GM21717 (cell line): ENCODE results near the gene MPST.

Experiments
- ATAC-seq: cut with Tn5 transposase; IDR thresholded peaks from one replicate; pipeline ENCODE4 v1.9.1; 2021; ENCODE audit warnings: mild to moderate bottlenecking, moderate library complexity; ENCODE audit not compliant: unreplicated experiment

MPST gene

DNA sequence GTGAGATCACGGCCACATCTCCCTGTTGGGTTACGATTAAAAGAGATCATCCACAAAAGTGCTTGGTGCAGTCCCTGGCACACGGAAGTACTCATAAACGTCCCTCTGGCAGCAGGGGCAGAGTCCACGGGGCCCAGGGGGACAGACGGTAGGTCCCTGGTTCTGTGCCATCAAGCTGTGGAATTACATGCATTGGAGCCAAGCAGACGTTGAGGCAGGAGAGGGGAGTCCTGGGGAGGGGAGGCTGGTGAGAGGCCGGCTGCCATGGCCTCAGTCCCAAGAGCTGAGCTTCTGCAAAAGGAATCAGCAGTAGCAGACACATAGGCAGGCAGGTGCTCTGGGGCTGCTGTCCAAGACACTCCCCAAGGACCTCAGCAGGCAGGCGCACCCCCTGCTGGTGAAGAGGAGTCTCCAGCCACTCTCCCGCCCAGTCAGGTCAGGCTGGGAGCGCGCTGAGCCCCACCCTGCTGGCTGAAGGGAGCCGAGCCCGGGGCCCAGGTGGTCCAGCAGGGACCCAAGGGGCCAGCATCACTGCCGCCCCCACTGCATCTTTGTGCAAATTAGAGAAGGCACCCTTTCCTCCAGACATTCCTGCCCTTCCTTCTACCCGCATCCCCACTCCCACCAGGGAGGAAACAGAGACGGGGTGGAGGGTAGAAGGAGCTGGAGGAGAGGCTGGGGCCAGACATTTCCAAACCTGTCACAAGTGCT is 24.4 kb downstream of the MPST start:
- no peak for ATAC-seq

- no peak for ATAC-seq
Measured at GRCh38 chr22:37044634-37045625, 25.4 kb downstream of the MPST start.

DNA sequence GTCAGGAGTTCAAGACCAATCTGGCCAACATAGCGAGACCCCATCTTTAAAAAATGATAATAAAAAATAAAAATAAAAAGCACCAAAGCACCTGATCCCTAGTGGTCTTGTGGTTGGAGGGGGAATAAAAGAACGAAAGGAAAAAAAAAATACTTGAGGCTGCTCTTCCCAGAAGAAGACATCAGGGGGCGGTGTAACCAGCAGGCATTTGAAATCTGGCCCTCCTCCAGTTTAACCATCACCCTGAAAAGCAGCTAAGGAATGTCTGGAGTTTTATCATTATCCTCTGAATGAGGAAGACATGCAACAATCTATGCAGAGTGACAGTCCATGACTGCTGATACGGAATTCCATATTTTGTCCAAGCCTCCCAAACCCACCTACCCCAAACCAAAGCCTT is 26.4 kb downstream of the MPST start:
- no peak for ATAC-seq

- ATAC-seq, result no peak
Measured at GRCh38 chr22:37046589-37046988, 27.0 kb downstream of the MPST start.

DNA sequence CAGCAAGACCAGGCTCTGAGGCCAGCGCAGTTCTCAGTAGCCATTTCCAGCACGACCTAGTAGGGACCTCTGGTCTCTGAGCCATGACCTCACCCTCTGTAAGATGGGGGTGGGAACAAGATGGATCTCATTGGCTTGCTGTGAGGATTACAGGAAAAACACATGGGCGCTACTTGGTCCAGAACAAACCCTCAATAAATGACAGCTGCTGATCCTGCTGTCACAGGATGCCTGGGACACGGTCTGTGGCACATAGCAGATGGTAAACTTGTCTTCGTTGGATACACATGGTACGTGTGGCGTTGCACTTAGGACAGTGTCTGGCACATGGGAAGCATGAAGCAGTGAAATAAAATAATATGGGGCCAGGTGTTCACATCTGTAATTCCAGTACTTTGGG is 27.5 kb downstream of the MPST start:
- ATAC-seq, result no peak

DNA sequence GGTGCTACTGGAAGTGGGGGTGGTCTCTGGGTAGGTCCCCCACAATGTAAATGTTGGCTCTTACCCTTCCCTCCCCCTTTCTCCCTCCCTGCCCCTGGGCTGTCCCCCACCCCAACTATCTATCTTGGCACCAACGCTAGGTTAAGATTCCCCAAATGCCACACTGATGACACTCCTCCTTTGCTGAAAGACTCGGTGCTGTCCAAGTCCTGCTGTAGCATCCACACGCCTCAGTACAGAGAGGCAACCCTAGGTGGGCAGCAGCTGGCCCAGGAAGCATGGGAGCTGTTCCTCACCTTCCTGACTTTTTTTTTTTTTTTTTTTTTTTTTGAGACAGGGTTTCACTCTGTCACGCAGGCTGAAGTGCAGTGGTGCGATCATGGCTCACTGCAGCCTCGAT is 28.6 kb downstream of the MPST start:
- no peak for ATAC-seq

DNA sequence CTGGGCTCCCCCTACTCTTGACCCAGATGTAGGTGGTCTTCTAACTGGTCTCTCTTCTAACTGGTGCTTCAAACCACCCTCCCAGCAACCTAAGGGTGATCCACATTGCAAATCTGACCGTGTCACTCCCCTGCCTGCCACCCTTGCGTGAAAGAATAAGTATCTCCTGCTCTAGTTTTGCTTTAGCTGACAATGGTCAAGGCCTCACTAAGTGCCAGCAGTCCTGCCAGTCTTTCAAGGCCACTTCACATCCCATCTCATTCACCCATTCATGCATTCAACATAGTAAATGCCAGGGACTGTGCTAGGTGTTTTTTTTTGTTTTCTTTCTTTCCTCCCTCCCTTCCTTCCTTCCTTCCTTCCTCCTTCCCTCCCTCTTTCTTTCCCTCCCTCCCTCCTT is 29.7 kb downstream of the MPST start:
- ATAC-seq, result no peak

DNA sequence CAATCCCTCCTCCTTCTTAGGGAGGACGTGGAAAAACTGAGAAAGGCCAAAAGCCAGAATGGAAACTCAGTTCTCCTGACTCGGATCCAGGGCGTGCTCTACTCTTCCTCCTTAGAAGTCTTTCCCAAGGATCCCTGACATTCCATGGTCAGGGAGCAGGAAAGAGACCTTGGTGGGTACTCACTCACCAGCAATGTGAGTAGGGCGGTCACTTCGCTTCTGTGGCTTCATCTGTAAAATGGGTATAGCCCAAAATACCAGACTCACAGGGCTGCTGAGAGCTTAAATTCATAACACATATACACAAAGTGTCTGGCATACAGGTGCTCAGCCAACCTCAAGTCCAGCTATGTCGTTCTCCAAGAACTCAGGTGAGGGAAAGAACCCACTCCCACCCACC is 31.4 kb downstream of the MPST start:
- ATAC-seq, result no peak

DNA sequence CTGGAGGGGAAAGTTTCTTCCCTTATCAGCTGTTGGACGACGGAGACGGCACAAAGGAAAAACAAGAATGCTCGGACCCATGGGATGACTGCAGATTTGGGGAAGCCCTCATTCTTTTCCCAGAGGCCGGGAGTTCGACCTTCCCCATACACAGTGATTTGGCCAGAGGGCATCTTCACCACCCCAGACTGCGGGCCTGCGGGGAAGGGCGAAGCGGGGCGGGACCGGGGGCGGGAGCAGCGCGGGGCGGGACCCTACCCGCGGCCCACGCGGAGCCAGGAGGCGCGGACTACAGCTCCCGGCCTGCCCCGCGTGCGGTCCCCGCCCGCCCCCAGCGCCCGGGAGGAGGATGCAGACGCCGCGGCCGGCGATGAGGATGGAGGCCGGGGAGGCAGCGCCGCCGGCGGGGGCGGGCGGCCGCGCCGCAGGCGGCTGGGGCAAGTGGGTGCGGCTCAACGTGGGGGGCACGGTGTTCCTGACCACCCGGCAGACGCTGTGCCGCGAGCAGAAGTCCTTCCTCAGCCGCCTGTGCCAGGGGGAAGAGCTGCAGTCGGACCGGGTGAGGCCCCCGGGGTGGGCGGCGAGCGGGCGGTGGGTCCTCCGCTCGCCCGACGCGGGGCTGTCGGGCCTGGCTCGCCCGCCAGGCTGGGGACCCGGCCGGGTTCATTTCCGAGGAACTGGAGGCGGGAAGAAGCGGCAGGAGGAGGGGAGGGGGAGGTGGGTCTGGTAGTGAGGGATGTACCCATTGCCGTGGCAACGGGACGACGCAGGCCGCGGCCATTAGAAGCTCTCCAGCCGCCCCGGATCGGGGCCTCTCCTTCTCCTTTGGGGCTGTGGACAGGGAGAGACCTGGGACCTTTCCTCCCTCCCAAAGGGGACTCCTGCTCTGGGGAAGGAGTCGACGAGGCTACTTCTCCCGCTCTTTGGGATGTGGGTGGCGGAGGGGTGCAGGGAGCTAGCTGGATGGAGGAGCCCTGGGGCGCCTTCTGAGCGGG is 32.1 kb downstream of the MPST start, which contains the start of gene KCTD17:
KCTD17 (plus strand) TSS at position 352 of the 995 bp plus-strand sequence; CDS start at position 371, 19 bp downstream.
- ATAC-seq, result no peak

GRCh38 chr22:37052386-37053309 is 33.1 kb downstream of the MPST start:
- ATAC-seq, result no peak

DNA sequence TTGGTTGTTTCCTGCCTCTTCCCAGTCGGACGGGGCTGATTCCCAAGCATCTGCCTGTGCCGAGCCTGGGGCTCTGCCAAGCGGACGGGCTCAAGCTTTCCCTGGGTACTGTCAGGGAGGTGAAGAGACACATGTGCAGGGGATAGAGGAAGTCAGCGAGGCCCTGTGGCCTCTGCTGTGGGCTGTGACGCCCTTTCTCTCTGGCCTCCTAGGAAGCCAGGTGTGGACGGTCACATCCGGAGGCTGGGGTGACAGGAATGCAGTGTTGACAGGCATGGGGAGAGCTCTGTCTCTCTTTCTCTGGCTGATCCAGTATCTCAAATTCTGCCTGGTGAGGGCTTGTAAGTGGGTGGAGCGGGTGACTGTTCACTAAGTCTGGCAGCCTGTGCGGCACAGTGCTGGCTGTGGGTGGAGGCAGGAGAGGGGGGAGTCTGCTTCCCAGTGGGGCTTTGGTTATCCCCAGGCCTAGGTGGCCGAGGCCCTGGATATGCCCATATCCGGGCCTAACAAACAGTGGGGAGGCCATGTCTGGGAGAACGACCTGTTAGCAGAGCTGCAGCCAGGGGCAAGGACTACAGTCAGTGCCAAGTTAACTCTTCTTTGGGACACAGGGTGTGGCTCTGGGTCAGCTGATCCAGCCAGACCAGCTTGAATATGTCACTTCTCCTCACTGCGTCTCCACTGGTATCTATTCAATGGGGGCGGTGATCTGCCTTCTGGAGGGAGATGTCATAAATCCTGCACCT is 33.9 kb downstream of the MPST start:
- no peak for ATAC-seq

DNA sequence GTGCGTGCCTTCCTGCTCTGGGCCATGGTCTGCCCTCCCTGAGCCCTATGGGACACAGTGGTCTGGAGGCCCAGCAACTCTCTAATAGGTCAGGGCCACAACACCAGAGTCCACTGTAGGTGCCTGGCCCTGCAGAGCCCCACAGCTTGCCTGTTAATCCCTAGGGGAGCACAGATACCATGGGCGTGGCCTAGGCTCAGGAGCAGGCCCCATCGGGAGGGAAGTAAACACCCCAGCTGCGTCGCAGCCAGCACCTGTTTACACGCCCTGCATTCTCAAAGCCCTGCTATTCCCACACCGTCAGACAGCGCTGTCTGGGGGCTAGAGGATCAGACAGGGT is 34.5 kb downstream of the MPST start:
- ATAC-seq, result no peak

GRCh38 chr22:37054600-37055365 is 35.2 kb downstream of the MPST start:
- no peak for ATAC-seq

GRCh38 chr22:37056246-37056645 is 36.7 kb downstream of the MPST start:
- no peak for ATAC-seq

GRCh38 chr22:37057226-37057625 is 37.7 kb downstream of the MPST start:
- ATAC-seq, result no peak

- ATAC-seq, result no peak
Measured at GRCh38 chr22:37057796-37058510, 38.4 kb downstream of the MPST start.

GRCh38 chr22:37058917-37059701 is 39.6 kb downstream of the MPST start:
- ATAC-seq, result no peak
